A673 (cell line): ENCODE results near the gene WDFY4. TPM values are rescaled to one million over a fixed set of nuclear protein-coding genes. Genes with fewer than 3 reads are reported as not detected.

ENCODE experiments used
- BruUV-seq: library from RNA; stranded (reverse); fragments of 400-500 nt; replicated peaks from 2 replicates; lab custom pipeline; 2021; lab: Mats Ljungman, UMichigan
- CTCF ChIA-PET: fragments of 300-600 bp; sonication (Branson Sonifier 250); formaldehyde crosslinking; loops from one replicate; lab custom pipeline; 2022; ENCODE audit warnings: antibody characterized with exemption; lab: Charles Lee
- POLR2A ChIA-PET: fragments of 300-600 bp; sonication (Branson Sonifier 250); formaldehyde crosslinking; loops from one replicate; lab custom pipeline; 2022; ENCODE audit warnings: antibody characterized with exemption; ENCODE audit not compliant: low non-redundant PET; lab: Charles Lee
- DNase-seq: peaks from one replicate; pipeline ENCODE4 v3.0.0-alpha.2; 2015; ENCODE audit warnings: low spot score
- H3K27ac ChIP-seq: fragments of 200-600 bp; sonication (generic); 2 replicates; pipeline ENCODE4 v1.5.1; 2016; ENCODE audit warnings: mixed run types, low read depth, mild to moderate bottlenecking, mixed read lengths, antibody characterized with exemption, low read length; ENCODE audit not compliant: poor library complexity, severe bottlenecking
- H3K27me3 ChIP-seq: fragments of 200-600 bp; sonication (generic); replicated peaks from 2 replicates; pipeline ENCODE4 v1.6.1; 2017; ENCODE audit warnings: mixed run types, low read depth, mild to moderate bottlenecking, mixed read lengths, antibody characterized with exemption, low read length; ENCODE audit not compliant: insufficient read depth, poor library complexity
- H3K36me3 ChIP-seq: fragments of 200-600 bp; sonication (generic); 2 replicates; pipeline ENCODE4 v1.6.1; 2016; ENCODE audit warnings: mixed run types, mild to moderate bottlenecking, mixed read lengths, antibody characterized with exemption, low read length; ENCODE audit not compliant: insufficient read depth, poor library complexity, severe bottlenecking
- H3K4me1 ChIP-seq: fragments of 200-600 bp; sonication (generic); 2 replicates; pipeline ENCODE4 v1.6.1; 2017; ENCODE audit warnings: mixed run types, mild to moderate bottlenecking, mixed read lengths, antibody characterized with exemption, low read length; ENCODE audit not compliant: insufficient read depth, poor library complexity, severe bottlenecking
- H3K4me3 ChIP-seq: fragments of 200-600 bp; sonication (generic); 2 replicates; pipeline ENCODE4 v1.5.1; 2016; ENCODE audit warnings: low read depth, mixed run types, mild to moderate bottlenecking, mixed read lengths, low read length; ENCODE audit not compliant: poor library complexity, severe bottlenecking
- H3K9me3 ChIP-seq: fragments of 200-600 bp; sonication (generic); 2 replicates; pipeline ENCODE4 v1.6.1; 2016; ENCODE audit warnings: mixed run types, low read depth, mild to moderate bottlenecking, mixed read lengths, antibody characterized with exemption, low read length; ENCODE audit not compliant: poor library complexity, severe bottlenecking
- EZH2 ChIP-seq: fragments of 200-600 bp; sonication (generic); IDR thresholded peaks from 2 replicates; pipeline ENCODE4 v1.6.1; 2017; ENCODE audit warnings: borderline replicate concordance, low read depth, mild to moderate bottlenecking, mixed read lengths, antibody characterized with exemption, low read length; ENCODE audit not compliant: poor library complexity, severe bottlenecking
- intact Hi-C: fragments of 100-400 bp; cut with micrococcal nuclease; formaldehyde crosslinking; loops from one replicate; pipeline ENCODE4 v1.10.0; 2022; ENCODE audit not compliant: unreplicated experiment
- total RNA-seq: library from RNA; stranded (reverse); gene quantifications from 2 replicates; pipeline ENCODE4 v1.2.3, GENCODE V29; 2021
- TF ChIP-seq, protein P1 (sequence below): fragments of 300-800, 200-600 bp; sonication (generic); conservative IDR thresholded peaks from 2 replicates; pipeline ENCODE4 v1.5.1; 2017; ENCODE audit warnings: low read depth, mild to moderate bottlenecking, antibody characterized with exemption, low read length, moderate library complexity, mixed read lengths

Gene WDFY4
- total RNA-seq, 1 experiment from 2014 or later, result not detected

DNA sequence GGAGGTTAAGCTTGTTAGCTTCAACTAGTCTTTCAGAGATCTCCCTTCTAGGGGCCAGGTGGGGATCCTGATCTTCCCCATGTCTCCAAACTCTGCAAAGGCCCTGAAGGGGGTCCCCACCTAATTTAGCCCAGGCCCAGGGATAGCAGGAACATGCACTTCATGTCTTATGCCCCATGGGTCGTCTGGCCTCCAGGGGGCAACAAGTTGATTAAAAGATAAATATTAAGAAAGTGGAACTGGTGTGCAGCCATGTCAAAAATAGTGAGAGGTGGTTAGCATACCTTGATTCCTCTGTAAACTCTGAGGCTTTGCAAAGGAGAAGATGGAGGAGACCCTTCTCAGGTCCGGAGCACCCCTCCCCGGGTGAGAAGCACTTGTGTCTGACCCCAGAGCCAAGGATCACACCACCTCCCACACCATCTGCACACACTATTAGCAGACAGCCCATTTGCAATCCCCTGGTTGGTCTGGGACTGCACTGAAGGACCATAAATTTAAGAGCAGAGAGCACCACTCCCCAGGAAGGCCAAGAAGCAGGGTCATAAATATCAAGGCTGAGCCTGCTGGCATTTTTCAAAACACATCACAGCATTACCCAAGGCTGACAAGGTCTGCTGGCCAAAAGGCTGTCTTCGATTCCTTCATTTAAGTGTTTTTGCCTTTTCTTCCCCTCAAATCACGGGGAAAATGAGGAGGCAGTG, 299.1 kb downstream of the WDFY4 start:
- H3K27ac ChIP-seq, result no peak overlapping the region
- no peaks in the 10 kb centered on the region for H3K9me3 ChIP-seq
- BruUV-seq, result no TSS peak
- POLR2A ChIA-PET, result no interaction called here
- intact Hi-C loops, result loop anchor here (5.0 to 10.0 kb wide), 2 partner anchors 181 to 534 kb away; no protein-coding TSS in a partner anchor
- no peaks in the 10 kb centered on the region for H3K36me3 ChIP-seq
- H3K27me3 ChIP-seq, result peaks cover 5% of the 10 kb centered on the region
- H3K4me1 ChIP-seq, result no peaks in the 10 kb centered on the region
- CTCF ChIA-PET, result no interaction called here
- TF ChIP-seq, protein P1, sequence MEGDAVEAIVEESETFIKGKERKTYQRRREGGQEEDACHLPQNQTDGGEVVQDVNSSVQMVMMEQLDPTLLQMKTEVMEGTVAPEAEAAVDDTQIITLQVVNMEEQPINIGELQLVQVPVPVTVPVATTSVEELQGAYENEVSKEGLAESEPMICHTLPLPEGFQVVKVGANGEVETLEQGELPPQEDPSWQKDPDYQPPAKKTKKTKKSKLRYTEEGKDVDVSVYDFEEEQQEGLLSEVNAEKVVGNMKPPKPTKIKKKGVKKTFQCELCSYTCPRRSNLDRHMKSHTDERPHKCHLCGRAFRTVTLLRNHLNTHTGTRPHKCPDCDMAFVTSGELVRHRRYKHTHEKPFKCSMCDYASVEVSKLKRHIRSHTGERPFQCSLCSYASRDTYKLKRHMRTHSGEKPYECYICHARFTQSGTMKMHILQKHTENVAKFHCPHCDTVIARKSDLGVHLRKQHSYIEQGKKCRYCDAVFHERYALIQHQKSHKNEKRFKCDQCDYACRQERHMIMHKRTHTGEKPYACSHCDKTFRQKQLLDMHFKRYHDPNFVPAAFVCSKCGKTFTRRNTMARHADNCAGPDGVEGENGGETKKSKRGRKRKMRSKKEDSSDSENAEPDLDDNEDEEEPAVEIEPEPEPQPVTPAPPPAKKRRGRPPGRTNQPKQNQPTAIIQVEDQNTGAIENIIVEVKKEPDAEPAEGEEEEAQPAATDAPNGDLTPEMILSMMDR, result no peak
- TF ChIP-seq EZH2, result no peak
- DNase-seq, result no peak
- no peak overlapping the region for H3K4me3 ChIP-seq

DNA sequence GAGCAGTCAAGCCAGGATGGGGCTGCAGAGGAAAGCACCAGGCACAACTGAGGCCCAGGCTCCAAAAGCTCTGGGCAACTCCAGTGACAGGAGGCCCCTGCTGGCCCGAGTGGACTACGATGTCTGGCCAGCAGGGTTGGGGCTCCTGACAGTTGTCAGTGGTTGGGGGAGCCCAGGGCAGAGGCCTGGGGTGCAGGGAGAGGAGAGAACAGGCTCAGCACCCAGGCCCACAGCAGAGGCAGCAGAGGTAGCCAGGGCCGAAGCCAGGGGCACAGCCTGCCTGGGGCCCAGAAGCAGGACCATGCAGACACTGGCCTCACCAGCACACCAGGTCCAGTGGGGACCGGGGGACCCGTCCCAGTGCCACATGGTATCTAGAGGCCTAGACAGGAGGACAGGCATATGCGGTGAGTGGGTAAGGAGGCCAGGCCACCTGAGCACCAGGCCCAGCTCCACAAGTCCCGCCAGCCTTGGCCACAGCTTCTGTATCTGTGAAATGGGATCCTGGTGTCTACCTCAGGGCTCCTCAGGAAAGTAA, 301.0 kb downstream of the WDFY4 start:
- Histone ChIP-seq H3K4me3 (no peak overlapping the region), H3K9me3 (no peaks in the 10 kb centered on the region), H3K4me1 (no peaks in the 10 kb centered on the region), H3K27me3 (peaks cover 2% of the 10 kb centered on the region), H3K36me3 (no peaks in the 10 kb centered on the region), H3K27ac (no peak overlapping the region)
- intact Hi-C loops, result loop anchor here (10.0 kb wide), 1 partner anchor 179 kb away; no protein-coding TSS in a partner anchor
- ChIA-PET CTCF (no interaction called here), POLR2A (no interaction called here)
- BruUV-seq, result no TSS peak
- no peak for DNase-seq
- TF ChIP-seq, protein P1, result no peak
- no peak for TF ChIP-seq EZH2

DNA sequence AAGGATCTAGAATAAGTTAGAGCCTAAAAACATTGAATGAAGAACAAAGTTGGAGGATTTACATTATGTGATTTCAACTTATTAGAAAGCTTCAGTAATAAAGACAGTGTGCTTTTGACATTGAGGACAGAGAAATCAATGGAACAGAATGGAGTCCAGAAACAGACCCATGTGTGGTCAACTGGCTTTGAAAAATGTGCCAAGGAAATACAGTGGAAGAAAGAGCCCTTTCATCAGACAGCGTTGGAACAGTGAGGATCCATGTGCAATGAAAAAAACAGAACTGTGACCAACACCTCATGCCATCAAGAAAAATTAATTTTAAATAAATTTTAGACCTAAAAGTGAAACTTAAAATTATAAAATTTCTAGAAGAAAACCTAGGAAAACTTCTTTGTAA, 305.6 kb downstream of the WDFY4 start:
- Histone ChIP-seq H3K36me3 (no peaks in the 10 kb centered on the region), H3K4me3 (no peak overlapping the region), H3K27me3 (no peaks in the 10 kb centered on the region), H3K27ac (no peak overlapping the region), H3K4me1 (no peaks in the 10 kb centered on the region), H3K9me3 (no peaks in the 10 kb centered on the region)
- no peak for DNase-seq
- intact Hi-C loops, result no loop called here
- POLR2A ChIA-PET, result no interaction called here
- CTCF ChIA-PET, result no interaction called here
- TF ChIP-seq, protein P1, result no peak
- no peak for TF ChIP-seq EZH2
- BruUV-seq, result no TSS peak
